Rectal smooth muscle tissue (tissue), 1 donor: Measurements from ENCODE around the gene ABL2.
"Not testable (repeated sequence)": the region's sequence is repeated elsewhere in the genome, so short reads cannot be mapped to it uniquely, and the experiment has no call there.

Experiments used
- H3K27ac ChIP-seq: one replicate; pipeline ENCODE4 v1.7.0; 2013; ENCODE audit warnings: low read depth, low read length, inconsistent platforms
- H3K27me3 ChIP-seq: one replicate; pipeline ENCODE4 v1.7.0; 2013; ENCODE audit warnings: low read length; ENCODE audit not compliant: control insufficient read depth, insufficient read depth
- H3K36me3 ChIP-seq: one replicate; pipeline ENCODE4 v1.7.0; 2013; ENCODE audit warnings: low read length; ENCODE audit not compliant: control insufficient read depth, insufficient read depth
- H3K4me1 ChIP-seq: one replicate; pipeline ENCODE4 v1.7.0; 2013; ENCODE audit warnings: low read length; ENCODE audit not compliant: control insufficient read depth, insufficient read depth
- H3K4me3 ChIP-seq: one replicate; pipeline ENCODE4 v1.7.0; 2013; ENCODE audit warnings: low read length
- H3K9ac ChIP-seq: one replicate; pipeline ENCODE4 v1.7.0; 2013; ENCODE audit warnings: low read length

ABL2 gene

GRCh38 chr1:179138755-179139154 lies 90.7 kb downstream of the ABL2 start:
- not testable (repeated sequence) for H3K36me3 ChIP-seq, H3K27ac ChIP-seq, H3K4me1 ChIP-seq, H3K9ac ChIP-seq, H3K27me3 ChIP-seq, H3K4me3 ChIP-seq

GRCh38 chr1:179137617-179138255 lies 91.7 kb downstream of the ABL2 start:
- H3K36me3 ChIP-seq, result no peaks in the 10 kb centered on the region
- H3K4me1 ChIP-seq, result no peaks in the 10 kb centered on the region
- H3K27ac ChIP-seq, result no peak overlapping the region
- H3K27me3 ChIP-seq, result no peaks in the 10 kb centered on the region
- no peak overlapping the region for H3K9ac ChIP-seq
- H3K4me3 ChIP-seq, result no peak overlapping the region

- H3K27ac ChIP-seq, H3K36me3 ChIP-seq, H3K4me1 ChIP-seq: not testable (repeated sequence)
These were observed 93.8 kb downstream of the ABL2 start for GRCh38 chr1:179135707-179136106.

GRCh38 chr1:179135168-179135567 lies 94.3 kb downstream of the ABL2 start:
- not testable (repeated sequence) for H3K27ac ChIP-seq, H3K36me3 ChIP-seq, H3K4me1 ChIP-seq, H3K9ac ChIP-seq, H3K4me3 ChIP-seq, H3K27me3 ChIP-seq

More at GRCh38 chr1:179135707-179136106, 93.8 kb downstream of the ABL2 start:
- H3K27me3 ChIP-seq, H3K4me3 ChIP-seq, H3K9ac ChIP-seq: not testable (repeated sequence)

- no peak overlapping the region for H3K9ac ChIP-seq
- H3K27ac ChIP-seq, result peak overlapping the region; percentile 52
- H3K4me1 ChIP-seq, result no peaks in the 10 kb centered on the region
- no peaks in the 10 kb centered on the region for H3K27me3 ChIP-seq
- peak overlapping the region; percentile 30 for H3K4me3 ChIP-seq
- H3K36me3 ChIP-seq, result peaks cover 2% of the 10 kb centered on the region
These were observed 99.6 kb downstream of the ABL2 start for GRCh38 chr1:179129702-179130473.

- H3K9ac ChIP-seq, result no peak overlapping the region
- H3K4me3 ChIP-seq, result no peak overlapping the region
- H3K27ac ChIP-seq, result no peak overlapping the region
- H3K36me3 ChIP-seq, result peaks cover 2% of the 10 kb centered on the region
- no peaks in the 10 kb centered on the region for H3K27me3 ChIP-seq
- H3K4me1 ChIP-seq, result no peaks in the 10 kb centered on the region
These were observed 101.0 kb downstream of the ABL2 start for GRCh38 chr1:179128520-179128919.

- no peak overlapping the region for H3K9ac ChIP-seq
- peaks cover 2% of the 10 kb centered on the region for H3K36me3 ChIP-seq
- H3K4me1 ChIP-seq, result no peaks in the 10 kb centered on the region
- H3K27me3 ChIP-seq, result no peaks in the 10 kb centered on the region
- no peak overlapping the region for H3K27ac ChIP-seq
- H3K4me3 ChIP-seq, result no peak overlapping the region
These were observed 102.1 kb downstream of the ABL2 start for GRCh38 chr1:179127163-179127895.

GRCh38 chr1:179126338-179127060 lies 103.0 kb downstream of the ABL2 start:
- Histone ChIP-seq H3K4me3 (no peak overlapping the region), H3K27me3 (no peaks in the 10 kb centered on the region), H3K36me3 (peaks cover 2% of the 10 kb centered on the region), H3K27ac (no peak overlapping the region), H3K9ac (no peak overlapping the region), H3K4me1 (no peaks in the 10 kb centered on the region)

- no peak overlapping the region for H3K4me3 ChIP-seq
- H3K36me3 ChIP-seq, result no peaks in the 10 kb centered on the region
- no peaks in the 10 kb centered on the region for H3K27me3 ChIP-seq
- no peaks in the 10 kb centered on the region for H3K4me1 ChIP-seq
- no peak overlapping the region for H3K27ac ChIP-seq
- no peak overlapping the region for H3K9ac ChIP-seq
These were observed 104.6 kb downstream of the ABL2 start for GRCh38 chr1:179124873-179125272.

- Histone ChIP-seq H3K4me1 (no peaks in the 10 kb centered on the region), H3K27ac (no peak overlapping the region), H3K4me3 (no peak overlapping the region), H3K9ac (no peak overlapping the region), H3K27me3 (no peaks in the 10 kb centered on the region), H3K36me3 (peaks cover 3% of the 10 kb centered on the region)
These were observed 108.1 kb downstream of the ABL2 start for GRCh38 chr1:179121159-179121938.

GRCh38 chr1:179120736-179121135 lies 108.7 kb downstream of the ABL2 start:
- Histone ChIP-seq H3K4me3 (no peak overlapping the region), H3K27me3 (no peaks in the 10 kb centered on the region), H3K36me3 (peaks cover 3% of the 10 kb centered on the region), H3K27ac (no peak overlapping the region), H3K9ac (no peak overlapping the region), H3K4me1 (no peaks in the 10 kb centered on the region)
